ENCODE data around the gene SOCS1. TPM values are rescaled to one million over a fixed set of nuclear protein-coding genes. Genes with fewer than 3 reads are reported as not detected.

The SOCS1 gene
- total and polyA plus RNA-seq, 4 experiments from 2014 or later = 14.7 to 37.8 (median 17.1) TPM

- CTCF ChIA-PET (ENCODE audit: partially characterized antibody) = interaction anchor here (0.9 to 7.6 kb wide), 14 partner anchors 15 to 289 kb away, joined by 3 to 197 read pairs (median 8); no protein-coding TSS in a partner anchor
- Histone ChIP-seq H3K4me3 (ENCODE audit: low read length in 2 of 2) (peak overlapping the region; percentile 52 to 85), H3K27ac (ENCODE audit: low read depth, low read length) (peak overlapping the region; percentile 33), H3K27me3 (ENCODE audit: insufficient read depth, low read length) (no peaks in the 10 kb centered on the region), H3K36me3 (ENCODE audit: insufficient read depth, low read length) (peaks cover 6% of the 10 kb centered on the region), H3K4me1 (ENCODE audit: insufficient read depth, low read length) (peaks cover 47% of the 10 kb centered on the region), H3K9me3 (ENCODE audit: control insufficient read depth in 1 of 2, low read length in 2 of 2) (no peaks in the 10 kb centered on the region)
- peak overlapping the region; percentile 81 to 97 (median 95) for H3K27ac Mint-ChIP-seq
- H3K36me3 Mint-ChIP-seq = peaks cover 5 to 36% of the 10 kb centered on the region in 2 donors
- intact Hi-C loops (cut with micrococcal nuclease) = loop anchor here (5.0 to 10.0 kb wide), 3 partner anchors 61 to 661 kb away; partner anchors contain the start of gene GSPT1
- H3K27me3 Mint-ChIP-seq = no peaks in the 10 kb centered on the region
- POLR2A ChIA-PET (ENCODE audit: partially characterized antibody) = interaction anchor here (0.9 to 8.3 kb wide), 17 partner anchors 8 to 289 kb away, joined by 3 to 283 read pairs (median 8); partner anchors contain the start of gene TNP2
- H3K9me3 Mint-ChIP-seq = peaks cover 0 to 14% (median 0%) of the 10 kb centered on the region in 8 donors
- H3K4me1 Mint-ChIP-seq = peaks cover 37 to 63% (median 44%) of the 10 kb centered on the region in 4 donors
- DNase-seq = peak in 4 of 5 donors; percentile 39 to 81 (median 54)
- H3K4me3 Mint-ChIP-seq = peak overlapping the region; percentile 86 to 91 (median 89)
Observed at GRCh38 chr16:11253009-11253994, 2.7 kb downstream of the SOCS1 start.

GRCh38 chr16:11252482-11252931, 3.5 kb downstream of the SOCS1 start:
- Histone ChIP-seq H3K27me3 (ENCODE audit: insufficient read depth, low read length) (no peaks in the 10 kb centered on the region), H3K4me3 (ENCODE audit: low read length in 2 of 2) (peak overlapping the region; percentile 24 to 33), H3K36me3 (ENCODE audit: insufficient read depth, low read length) (peaks cover 6% of the 10 kb centered on the region), H3K9me3 (ENCODE audit: control insufficient read depth in 1 of 2, low read length in 2 of 2) (no peaks in the 10 kb centered on the region), H3K27ac (ENCODE audit: low read depth, low read length) (peak overlapping the region; percentile 33), H3K4me1 (ENCODE audit: insufficient read depth, low read length) (peaks cover 39% of the 10 kb centered on the region)
- intact Hi-C loops (cut with micrococcal nuclease) = loop anchor here (5.0 to 10.0 kb wide), 3 partner anchors 60 to 662 kb away; partner anchors contain the start of gene GSPT1
- ChIA-PET POLR2A (ENCODE audit: partially characterized antibody) (interaction anchor here (0.6 to 8.3 kb wide), 19 partner anchors 10 to 866 kb away, joined by 3 to 283 read pairs (median 4); partner anchors contain the start of gene TNP2), CTCF (ENCODE audit: partially characterized antibody) (interaction anchor here (0.8 to 2.1 kb wide), 9 partner anchors 19 to 290 kb away, joined by 3 to 12 read pairs (median 4); no protein-coding TSS in a partner anchor)
- Mint-ChIP-seq H3K36me3 (peaks cover 5 to 36% of the 10 kb centered on the region in 2 donors), H3K4me3 (peak overlapping the region; percentile 86 to 91 (median 89)), H3K27ac (peak overlapping the region; percentile 69 to 97 (median 95)), H3K4me1 (peaks cover 32 to 56% (median 38%) of the 10 kb centered on the region in 4 donors), H3K9me3 (peaks cover 0 to 14% (median 0%) of the 10 kb centered on the region in 8 donors), H3K27me3 (no peaks in the 10 kb centered on the region)
- peak in 1 of 5 donors; percentile 30 for DNase-seq

- peak overlapping the region; percentile 33 for H3K27ac ChIP-seq (ENCODE audit: low read depth, low read length)
- intact Hi-C loops (cut with micrococcal nuclease) = loop anchor here (5.0 to 10.0 kb wide), 3 partner anchors 60 to 663 kb away; partner anchors contain the start of gene GSPT1
- CTCF ChIA-PET (ENCODE audit: partially characterized antibody) = interaction anchor here (0.8 to 2.1 kb wide), 9 partner anchors 16 to 289 kb away, joined by 3 to 12 read pairs (median 4); no protein-coding TSS in a partner anchor
- POLR2A ChIA-PET (ENCODE audit: partially characterized antibody) = interaction anchor here (0.6 to 8.3 kb wide), 21 partner anchors 10 to 865 kb away, joined by 3 to 283 read pairs (median 3); partner anchors contain the start of gene TNP2
- Mint-ChIP-seq H3K4me1 (peaks cover 25 to 49% (median 31%) of the 10 kb centered on the region in 4 donors), H3K27ac (peak overlapping the region; percentile 69 to 97 (median 95)), H3K9me3 (peaks cover 0 to 14% (median 0%) of the 10 kb centered on the region in 8 donors), H3K27me3 (no peaks in the 10 kb centered on the region), H3K36me3 (peaks cover 5 to 32% of the 10 kb centered on the region in 2 donors), H3K4me3 (peak overlapping the region; percentile 86 to 91 (median 89))
- peaks cover 6% of the 10 kb centered on the region for H3K36me3 ChIP-seq (ENCODE audit: insufficient read depth, low read length)
- peak; percentile 74 to 90 (median 78) for DNase-seq
- H3K4me3 ChIP-seq (ENCODE audit: low read length in 2 of 2) = peak overlapping the region; percentile 24 to 33
- H3K9me3 ChIP-seq (ENCODE audit: control insufficient read depth in 1 of 2, low read length in 2 of 2) = no peaks in the 10 kb centered on the region
- H3K27me3 ChIP-seq (ENCODE audit: insufficient read depth, low read length) = no peaks in the 10 kb centered on the region
- peaks cover 32% of the 10 kb centered on the region for H3K4me1 ChIP-seq (ENCODE audit: insufficient read depth, low read length)
Observed at GRCh38 chr16:11251525-11252481, 4.2 kb downstream of the SOCS1 start.

- Mint-ChIP-seq H3K4me1 (peaks cover 25 to 42% (median 33%) of the 10 kb centered on the region in 4 donors), H3K36me3 (peaks cover 5 to 29% of the 10 kb centered on the region in 2 donors), H3K4me3 (peak overlapping the region in 1 of 8 donors; percentile 10), H3K27me3 (no peaks in the 10 kb centered on the region), H3K9me3 (peaks cover 0 to 12% (median 0%) of the 10 kb centered on the region in 8 donors), H3K27ac (peak overlapping the region in 6 of 7 donors; percentile 4 to 97 (median 93))
- intact Hi-C loops (cut with micrococcal nuclease) = loop anchor here (5.0 to 10.0 kb wide), 3 partner anchors 59 to 664 kb away; partner anchors contain the start of gene GSPT1
- Histone ChIP-seq H3K4me3 (ENCODE audit: low read length in 2 of 2) (no peak overlapping the region), H3K27ac (ENCODE audit: low read depth, low read length) (peak overlapping the region; percentile 33), H3K9me3 (ENCODE audit: control insufficient read depth in 1 of 2, low read length in 2 of 2) (no peaks in the 10 kb centered on the region), H3K4me1 (ENCODE audit: insufficient read depth, low read length) (peaks cover 31% of the 10 kb centered on the region), H3K27me3 (ENCODE audit: insufficient read depth, low read length) (no peaks in the 10 kb centered on the region), H3K36me3 (ENCODE audit: insufficient read depth, low read length) (peaks cover 6% of the 10 kb centered on the region)
- DNase-seq = no peak
- ChIA-PET POLR2A (ENCODE audit: partially characterized antibody) (interaction anchor here (0.8 to 8.3 kb wide), 6 partner anchors 13 to 287 kb away, joined by 3 to 283 read pairs (median 6); no protein-coding TSS in a partner anchor), CTCF (ENCODE audit: partially characterized antibody) (interaction anchor here (1.0 to 2.1 kb wide), 5 partner anchors 15 to 288 kb away, joined by 3 to 12 read pairs (median 5); no protein-coding TSS in a partner anchor)
Observed at GRCh38 chr16:11250786-11251524, 5.0 kb downstream of the SOCS1 start.

- H3K27me3 ChIP-seq (ENCODE audit: insufficient read depth, low read length) = no peaks in the 10 kb centered on the region
- no peak overlapping the region for H3K4me3 ChIP-seq (ENCODE audit: low read length in 2 of 2)
- Mint-ChIP-seq H3K4me1 (peaks cover 25 to 48% (median 33%) of the 10 kb centered on the region in 4 donors), H3K27ac (peak overlapping the region in 6 of 7 donors; percentile 4 to 95 (median 80)), H3K36me3 (peaks cover 5 to 29% of the 10 kb centered on the region in 2 donors), H3K27me3 (no peaks in the 10 kb centered on the region), H3K9me3 (peaks cover 0 to 12% (median 0%) of the 10 kb centered on the region in 8 donors), H3K4me3 (peak overlapping the region in 1 of 8 donors; percentile 57)
- H3K4me1 ChIP-seq (ENCODE audit: insufficient read depth, low read length) = peaks cover 31% of the 10 kb centered on the region
- CTCF ChIA-PET (ENCODE audit: partially characterized antibody) = no interaction called here
- peaks cover 6% of the 10 kb centered on the region for H3K36me3 ChIP-seq (ENCODE audit: insufficient read depth, low read length)
- DNase-seq = no peak
- intact Hi-C loops (cut with micrococcal nuclease) = loop anchor here (5.0 to 10.0 kb wide), 3 partner anchors 58 to 665 kb away; partner anchors contain the start of gene GSPT1
- POLR2A ChIA-PET (ENCODE audit: partially characterized antibody) = interaction anchor here (2.5 kb wide), 1 partner anchor 17 kb away, joined by 25 read pairs; no protein-coding TSS in a partner anchor
- no peak overlapping the region for H3K27ac ChIP-seq (ENCODE audit: low read depth, low read length)
- no peaks in the 10 kb centered on the region for H3K9me3 ChIP-seq (ENCODE audit: control insufficient read depth in 1 of 2, low read length in 2 of 2)
Observed at GRCh38 chr16:11250091-11250785, 5.8 kb downstream of the SOCS1 start.

All from CD4-positive, alpha-beta memory T cell (primary cell).